GM23338 (cell line): Measurements from ENCODE around the gene GRIA1.

Experiments
- CTCF ChIP-seq, 2 experiments: fragments of 200-600 bp in 1 of 2; sonication (generic) in 1 of 2; conservative IDR thresholded peaks; 2 replicates each; pipeline versions ENCODE4 v1.5.1 to v1.6.1; 2016 to 2017; ENCODE audit warnings: antibody characterized with exemption in 2 of 2, low read depth in 2 of 2, mild to moderate bottlenecking in 2 of 2, moderate library complexity in 1 of 2
- EZH2 ChIP-seq: fragments of 200-600 bp; sonication (generic); IDR thresholded peaks from one replicate; pipeline ENCODE4 v1.8.0; 2017; ENCODE audit warnings: antibody characterized with exemption, mild to moderate bottlenecking, low read depth; ENCODE audit not compliant: unreplicated experiment
- EZH2phosphoT487 ChIP-seq: fragments of 200-600 bp; sonication (generic); IDR thresholded peaks from one replicate; pipeline ENCODE4 v1.8.1; 2018; ENCODE audit warnings: antibody characterized with exemption; ENCODE audit not compliant: unreplicated experiment
- JUNB ChIP-seq: IDR thresholded peaks from one replicate; pipeline ENCODE4 v1.6.1; 2016; ENCODE audit warnings: antibody characterized with exemption; ENCODE audit not compliant: unreplicated experiment
- POLR2AphosphoS5 ChIP-seq: IDR thresholded peaks from 2 replicates; pipeline ENCODE4 v1.6.1; 2016; ENCODE audit warnings: antibody characterized with exemption, low read depth
- REST ChIP-seq: IDR thresholded peaks from one replicate; pipeline ENCODE4 v1.6.1; 2018; ENCODE audit warnings: antibody characterized with exemption; ENCODE audit not compliant: unreplicated experiment

- TF ChIP-seq CTCF (conservative IDR thresholded peaks at IDR 0.05; ENCODE audit: low read depth in 2 of 2) (no peak), EZH2 (no peak), POLR2AphosphoS5 (no peak), EZH2phosphoT487 (no peak), REST (no peak), JUNB (no peak)
These were observed 208.6 kb downstream of the GRIA1 start for GRCh38 chr5:153699035-153699434.
